GF-D8 (cell line): ENCODE measurements around the gene AGMO.
A peak's percentile ranks its signal among the peaks of the same experiment; 100 is the strongest.

Experiments
- DNase-seq: peaks from one replicate; lab custom pipeline; 2025; lab: John Stamatoyannopoulos, UW

AGMO gene

GRCh38 chr7:15457990-15458955 lies 103.5 kb downstream of the AGMO start:
- DNase-seq = no peak

GRCh38 chr7:15452670-15453069 lies 109.1 kb downstream of the AGMO start:
- no peak for DNase-seq

DNA sequence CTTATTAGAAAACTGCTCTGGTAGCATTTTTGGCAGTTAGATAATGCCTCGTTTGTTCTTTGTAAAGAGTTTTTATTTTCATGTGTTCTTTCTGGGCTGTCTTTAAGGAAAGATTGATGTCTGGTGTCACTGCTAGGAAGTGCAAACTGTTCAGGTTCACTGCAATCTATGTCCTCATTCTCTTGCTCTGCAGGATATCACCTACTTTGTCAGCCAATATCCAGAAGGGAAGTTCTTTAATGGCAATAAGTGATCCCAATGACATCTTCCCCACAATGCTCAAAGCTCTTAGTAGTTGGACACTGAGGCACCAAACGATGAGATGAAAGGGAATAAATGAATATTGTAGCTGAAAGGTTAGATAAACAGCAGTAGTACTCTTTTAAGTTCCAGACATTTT lies 115.1 kb downstream of the AGMO start:
- no peak for DNase-seq

- DNase-seq = no peak
These were observed 115.5 kb downstream of the AGMO start for GRCh38 chr7:15446280-15446679.

GRCh38 chr7:15441915-15442314 lies 119.9 kb downstream of the AGMO start:
- no peak for DNase-seq

- DNase-seq = no peak
These were observed 121.3 kb downstream of the AGMO start for GRCh38 chr7:15440482-15440881.

DNA sequence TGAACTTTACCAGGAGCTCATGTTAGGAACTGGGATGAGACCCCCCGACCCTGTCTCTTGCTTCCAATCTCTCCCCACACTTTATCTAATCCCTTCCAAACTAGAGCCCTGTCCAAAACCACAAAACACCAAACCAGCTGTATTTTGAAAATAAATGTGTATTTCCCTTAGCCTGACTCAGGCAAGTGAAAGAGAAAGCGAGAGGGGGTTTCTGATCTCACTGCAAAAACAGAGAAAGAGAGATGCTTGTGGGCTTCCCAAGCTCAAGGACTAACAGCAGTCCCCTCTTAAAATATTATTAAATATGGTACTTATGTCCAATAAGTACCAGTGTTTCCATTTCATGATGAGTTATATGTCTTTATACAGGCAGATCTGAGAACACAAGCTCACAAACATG lies 122.0 kb downstream of the AGMO start:
- DNase-seq = no peak

- DNase-seq = no peak
These were observed 128.7 kb downstream of the AGMO start for GRCh38 chr7:15433151-15433550.

DNA sequence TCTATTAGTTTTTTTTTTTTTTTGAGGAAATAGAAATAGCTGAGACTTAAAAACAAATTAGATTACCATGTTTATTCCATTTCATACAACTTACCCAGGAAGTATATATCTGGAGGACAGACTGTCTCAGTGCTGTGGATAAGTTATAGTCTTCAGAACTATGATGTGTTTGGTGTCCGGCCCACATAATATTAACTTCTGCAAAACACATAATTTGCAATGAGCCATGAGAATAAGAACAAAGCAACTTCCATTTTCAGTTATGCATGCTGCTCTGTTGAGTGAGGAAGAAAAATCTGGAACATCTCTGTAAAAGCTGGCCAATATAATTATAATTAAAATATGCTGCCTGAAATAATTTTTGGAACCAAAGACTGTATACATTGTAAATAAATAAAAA lies 130.9 kb downstream of the AGMO start:
- DNase-seq = no peak

DNA sequence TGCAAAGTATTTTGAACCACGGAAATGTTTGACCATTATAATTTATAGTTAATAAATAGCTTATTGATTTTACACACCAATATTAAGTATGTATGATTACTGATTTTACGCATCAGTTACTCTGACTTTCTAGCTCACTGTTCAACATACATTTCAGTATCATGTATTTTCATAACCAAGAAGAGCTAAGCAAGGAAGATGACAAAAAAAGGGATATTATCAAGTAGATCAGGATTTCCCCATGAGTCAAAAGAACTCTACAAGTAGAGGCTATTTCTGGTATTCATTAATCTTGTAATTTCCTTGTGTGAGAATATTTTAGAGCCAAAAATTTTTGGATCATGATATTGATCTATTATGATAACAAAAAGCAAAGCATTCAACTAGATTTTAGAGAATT lies 131.6 kb downstream of the AGMO start:
- no peak for DNase-seq

GRCh38 chr7:15424468-15424867 lies 137.3 kb downstream of the AGMO start:
- DNase-seq = no peak

DNA sequence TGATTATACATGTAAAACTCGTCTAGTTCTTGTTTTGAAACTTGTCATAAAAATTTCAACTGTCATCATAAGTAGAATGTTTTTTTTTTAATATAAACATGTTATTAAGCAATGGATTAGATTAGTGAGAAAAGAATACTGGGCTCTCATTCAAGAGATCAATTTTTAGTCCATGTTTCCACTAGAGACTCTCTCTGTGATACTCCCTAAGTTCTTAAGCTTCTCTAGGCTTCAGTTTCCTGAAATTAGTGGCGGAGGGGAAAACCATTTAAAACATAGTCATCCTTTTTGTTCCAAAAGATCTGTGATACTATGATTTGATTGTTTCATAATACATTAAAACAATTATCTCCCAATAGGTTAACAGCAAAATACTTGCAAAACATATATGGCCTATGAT lies 142.2 kb downstream of the AGMO start:
- DNase-seq = no peak

- DNase-seq = no peak
These were observed 143.6 kb downstream of the AGMO start for GRCh38 chr7:15418264-15418663.

DNA sequence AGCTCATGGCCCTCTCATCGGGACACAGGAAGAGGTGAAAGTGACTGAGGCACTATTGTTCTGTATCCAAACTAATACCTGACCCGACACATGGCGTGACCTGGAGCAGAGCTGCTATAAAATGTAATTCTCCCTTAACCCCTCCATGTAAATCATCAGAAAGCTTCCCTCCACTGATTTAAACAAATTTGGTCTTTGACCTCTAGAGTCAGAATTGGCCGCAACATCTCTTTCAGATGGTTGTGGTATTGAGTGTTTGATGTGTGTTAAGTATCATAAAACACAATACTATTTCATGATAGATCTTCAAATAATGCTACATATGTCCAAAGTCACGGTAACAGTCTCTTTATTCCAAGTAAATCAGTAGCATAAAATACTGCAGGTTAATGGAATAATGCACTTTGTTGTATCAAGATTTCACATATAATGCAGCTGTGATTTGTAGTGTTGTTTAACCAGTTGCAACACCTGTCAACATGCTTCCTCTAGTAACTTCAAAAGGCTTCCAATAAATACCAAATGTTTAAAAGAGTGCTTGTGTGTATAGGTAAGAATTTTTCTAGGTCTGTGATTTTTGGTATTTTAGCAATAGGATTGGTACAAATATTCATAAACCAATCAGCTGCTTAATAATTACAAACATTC lies 144.3 kb downstream of the AGMO start:
- DNase-seq = no peak

DNA sequence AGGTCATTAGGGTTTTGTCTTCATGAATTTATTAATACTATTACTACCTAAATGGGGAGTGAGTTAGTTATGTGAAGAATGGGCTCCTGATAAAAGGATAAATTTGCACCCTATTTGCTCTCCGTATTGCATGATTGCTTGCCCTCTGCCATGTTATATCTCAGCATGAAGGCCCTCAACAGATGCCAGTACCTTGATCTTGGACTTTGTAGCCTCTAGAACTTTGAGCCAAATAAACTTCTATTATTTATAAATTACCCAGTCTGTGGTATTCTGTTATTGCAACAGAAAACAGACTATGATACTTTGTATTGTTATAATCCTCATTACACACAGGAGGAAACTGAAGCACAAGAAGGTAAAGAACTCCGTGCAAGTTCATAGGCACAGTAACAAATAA lies 150.8 kb downstream of the AGMO start:
- DNase-seq = no peak

DNA sequence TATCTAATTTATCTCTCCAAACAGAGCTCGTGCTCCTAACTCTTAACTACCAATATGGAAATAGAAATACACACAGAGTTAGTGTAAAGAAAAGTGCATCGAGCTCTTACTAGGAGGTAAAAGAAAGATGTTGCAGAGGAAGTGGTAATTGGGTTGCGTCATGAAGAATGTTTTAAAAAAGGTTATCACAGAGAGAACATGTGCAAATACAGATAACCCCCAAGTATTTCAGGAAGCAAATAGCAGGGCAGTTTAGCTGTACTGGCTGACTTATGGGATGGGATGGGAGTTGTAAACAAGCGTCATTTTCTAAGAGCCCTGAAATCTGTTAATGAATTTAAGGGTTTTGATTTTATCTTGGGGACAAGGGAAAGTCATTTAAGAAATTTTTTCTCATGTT lies 153.9 kb downstream of the AGMO start:
- peak; percentile 86 for DNase-seq

- no peak for DNase-seq
These were observed 158.1 kb downstream of the AGMO start for GRCh38 chr7:15403751-15404150.

DNA sequence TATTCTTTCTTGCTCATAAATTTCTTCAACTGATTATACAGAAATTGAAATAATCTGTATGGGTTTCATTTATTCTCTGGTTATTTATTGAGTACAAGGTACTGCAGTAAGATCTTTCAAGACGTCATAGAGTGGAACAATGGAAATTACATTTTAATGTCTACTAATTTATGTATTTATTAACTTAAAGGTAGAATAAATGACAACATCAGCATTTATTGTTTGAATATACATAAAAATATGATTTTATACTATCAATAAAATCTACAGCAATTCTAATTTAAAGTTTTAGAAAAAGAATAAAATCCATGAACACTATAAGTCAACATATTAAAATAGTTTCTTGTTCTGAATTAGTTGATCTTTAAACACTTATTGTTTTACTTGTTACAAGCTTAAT lies 158.5 kb downstream of the AGMO start:
- DNase-seq = no peak

DNA sequence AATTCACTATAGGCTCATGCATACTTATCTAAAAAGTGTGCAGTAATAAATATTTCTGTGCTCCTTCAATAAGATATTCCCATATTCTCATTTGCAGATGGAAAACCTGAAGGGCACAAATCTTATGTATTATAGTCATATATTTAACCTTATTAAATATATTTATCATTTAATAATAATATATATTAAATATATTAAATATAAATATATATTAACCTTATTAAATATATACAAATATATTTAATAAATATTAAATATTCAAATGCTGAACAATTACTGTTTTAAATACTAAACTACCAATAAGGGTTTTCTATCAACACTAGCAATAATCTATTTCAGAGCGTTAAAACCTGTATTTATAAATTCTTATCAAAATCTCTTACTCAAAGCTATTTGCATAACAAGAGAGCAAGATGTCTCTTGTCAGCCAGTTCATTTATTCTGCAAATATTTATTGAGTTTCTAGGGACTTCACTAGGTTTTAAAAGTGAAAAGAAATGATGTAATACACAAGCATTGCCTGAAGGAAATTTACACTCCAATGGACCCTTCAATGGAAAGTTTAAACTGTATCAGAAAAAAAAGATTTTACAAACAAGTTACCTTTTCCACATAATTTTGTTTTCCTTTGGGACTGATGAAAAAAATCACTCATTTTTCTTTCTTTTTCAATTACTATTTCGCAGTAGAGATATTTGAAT lies 159.2 kb downstream of the AGMO start:
- DNase-seq = no peak

DNA sequence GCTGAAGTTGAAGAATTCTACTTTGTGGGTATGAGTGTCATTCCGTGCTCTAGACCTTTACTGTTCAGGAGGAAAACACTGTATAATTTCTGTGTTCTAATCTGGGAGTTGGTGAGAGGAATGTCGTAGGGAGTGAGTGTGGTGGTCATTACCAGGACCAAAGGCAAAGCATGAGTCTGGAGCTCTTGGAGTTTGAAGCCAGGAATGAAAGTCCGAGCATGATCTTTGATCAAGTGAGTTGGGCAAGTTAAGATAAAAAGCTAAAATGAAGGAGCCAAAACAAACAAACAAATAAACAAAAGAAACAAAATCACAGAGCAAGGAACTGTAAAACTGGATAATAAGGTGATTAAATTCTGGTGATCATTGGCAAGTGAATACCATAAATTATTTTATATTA lies 161.4 kb downstream of the AGMO start:
- no peak for DNase-seq

- DNase-seq = no peak
These were observed 162.4 kb downstream of the AGMO start for GRCh38 chr7:15399441-15399840.

GRCh38 chr7:15397922-15398760 lies 163.7 kb downstream of the AGMO start:
- DNase-seq = no peak
